Uterus (tissue), 4 donors: Measurements from ENCODE around the gene RNF123. TPM values are rescaled to one million over a fixed set of nuclear protein-coding genes. Genes with fewer than 3 reads are reported as not detected.

Experiments
- DNase-seq, 2 donors: peaks; one replicate each; pipeline ENCODE4 v3.0.0-alpha.2; 2019 to 2020
- H3K27ac ChIP-seq, 2 donors: fragments of 200-600 bp; sonication (generic); 1 replicate in 1 of 2; 2 replicates in 1 of 2; pipeline ENCODE4 v1.5.1; 2016 to 2018
- H3K27me3 ChIP-seq, 2 donors: fragments of 200-600 bp; sonication (generic); one replicate each; pipeline ENCODE4 v1.5.1; 2018 to 2019; ENCODE audit warnings: control low read depth in 1 of 2
- H3K36me3 ChIP-seq, 2 donors: fragments of 200-600 bp; sonication (generic); one replicate each; pipeline ENCODE4 v1.5.1; 2019; ENCODE audit warnings: control low read depth in 1 of 2
- H3K4me1 ChIP-seq, 2 donors: fragments of 200-600 bp; sonication (generic); one replicate each; pipeline ENCODE4 v1.5.1; 2018 to 2019; ENCODE audit warnings: control low read depth in 1 of 2
- H3K4me3 ChIP-seq, 2 donors: fragments of 200-600 bp; sonication (generic); 1 replicate in 1 of 2; 2 replicates in 1 of 2; pipeline ENCODE4 v1.5.1; 2018 to 2019; ENCODE audit warnings: mild to moderate bottlenecking in 1 of 2
- H3K9me3 ChIP-seq, 2 donors: fragments of 200-600 bp; sonication (generic); one replicate each; pipeline ENCODE4 v1.5.1; 2019; ENCODE audit warnings: control low read depth in 1 of 2
- CTCF ChIP-seq, 4 experiments: fragments of 200-600 bp in 2 of 4; fragments of 450-650 bp in 2 of 4; sonication (generic) in 2 of 4; IDR thresholded peaks; one replicate each; pipeline ENCODE4 v1.5.1; 2016 to 2019; ENCODE audit warnings: antibody characterized with exemption in 4 of 4, mild to moderate bottlenecking in 2 of 4, moderate library complexity in 1 of 4
- POLR2A ChIP-seq, 2 donors: fragments of 450-650 bp; IDR thresholded peaks; one replicate each; pipeline ENCODE4 v1.6.1; 2016; ENCODE audit warnings: antibody characterized with exemption in 2 of 2, mild to moderate bottlenecking in 1 of 2, moderate library complexity in 1 of 2
- intact Hi-C: fragments of 100-400 bp; cut with DNase I; formaldehyde crosslinking; loops from one replicate; pipeline ENCODE4 v1.15.1; 2023; ENCODE audit warnings: low total_unique reads
- total RNA-seq, 4 donors: library from RNA; depleted of rRNA in 3 of 4; stranded (reverse); fragments of >200 nt in 3 of 4; gene quantifications; one replicate each; pipeline versions ENCODE4 v1.1.0 to v1.2.4, GENCODE V29; 2014 to 2023
- donor health status: DM: yes; HTN: yes; CAD: no.

The RNF123 gene
- total RNA-seq, 4 donors from 2014 or later, result 10.9 to 47.3 (median 25.3) TPM

GRCh38 chr3:49712166-49712565 is 22.8 kb downstream of the RNF123 start:
- no peak for TF ChIP-seq CTCF (IDR thresholded peaks at IDR 0.05)
- TF ChIP-seq POLR2A (IDR thresholded peaks at IDR 0.05), result no peak
- intact Hi-C loops, result no loop called here
- no peaks in the 10 kb centered on the region for H3K27me3 ChIP-seq
- no peaks in the 10 kb centered on the region for H3K4me1 ChIP-seq
- H3K4me3 ChIP-seq, result no peak overlapping the region
- no peaks in the 10 kb centered on the region for H3K9me3 ChIP-seq
- H3K36me3 ChIP-seq, result no peaks in the 10 kb centered on the region
- no peak overlapping the region for H3K27ac ChIP-seq
- DNase-seq, result no peak

- DNase-seq, result no peak
- H3K27me3 ChIP-seq, result no peaks in the 10 kb centered on the region
- H3K27ac ChIP-seq, result no peak overlapping the region
- H3K36me3 ChIP-seq, result no peaks in the 10 kb centered on the region
- TF ChIP-seq POLR2A (IDR thresholded peaks at IDR 0.05), result no peak
- no peak overlapping the region for H3K4me3 ChIP-seq
- intact Hi-C loops, result no loop called here
- H3K9me3 ChIP-seq, result no peaks in the 10 kb centered on the region
- H3K4me1 ChIP-seq, result no peaks in the 10 kb centered on the region
Observed at GRCh38 chr3:49712631-49713317, 23.4 kb downstream of the RNF123 start.

GRCh38 chr3:49713336-49714105 is 24.2 kb downstream of the RNF123 start:
- Histone ChIP-seq H3K9me3 (no peaks in the 10 kb centered on the region), H3K36me3 (no peaks in the 10 kb centered on the region), H3K4me3 (no peak overlapping the region), H3K27me3 (no peaks in the 10 kb centered on the region), H3K27ac (no peak overlapping the region), H3K4me1 (no peaks in the 10 kb centered on the region)
- TF ChIP-seq POLR2A (IDR thresholded peaks at IDR 0.05), result no peak
- no peak for TF ChIP-seq CTCF (IDR thresholded peaks at IDR 0.05)
- intact Hi-C loops, result no loop called here
- peak; percentile 11 to 13 for DNase-seq

GRCh38 chr3:49714728-49715550 is 25.6 kb downstream of the RNF123 start:
- Histone ChIP-seq H3K9me3 (no peaks in the 10 kb centered on the region), H3K27me3 (no peaks in the 10 kb centered on the region), H3K36me3 (no peaks in the 10 kb centered on the region), H3K4me3 (no peak overlapping the region), H3K27ac (no peak overlapping the region), H3K4me1 (peaks cover 0 to 4% of the 10 kb centered on the region in 2 donors)
- TF ChIP-seq POLR2A (IDR thresholded peaks at IDR 0.05) (no peak), CTCF (IDR thresholded peaks at IDR 0.05) (no peak)
- intact Hi-C loops, result no loop called here
- no peak for DNase-seq

- Histone ChIP-seq H3K9me3 (no peaks in the 10 kb centered on the region), H3K27ac (no peak overlapping the region), H3K36me3 (no peaks in the 10 kb centered on the region), H3K4me1 (peaks cover 0 to 4% of the 10 kb centered on the region in 2 donors), H3K27me3 (no peaks in the 10 kb centered on the region), H3K4me3 (no peak overlapping the region)
- TF ChIP-seq CTCF (IDR thresholded peaks at IDR 0.05) (no peak), POLR2A (IDR thresholded peaks at IDR 0.05) (no peak)
- peak in 1 of 2 donors; percentile 22 for DNase-seq
- intact Hi-C loops, result no loop called here
Observed at GRCh38 chr3:49715611-49716121, 26.3 kb downstream of the RNF123 start.
